Mucosa of rectum (tissue), 2 donors: ENCODE results near the gene GPR183.

Experiments
- H3K27ac ChIP-seq, 2 donors: one replicate each; pipeline ENCODE4 v1.7.0; 2013; ENCODE audit warnings: inconsistent platforms in 2 of 2, low read depth in 2 of 2, low read length in 2 of 2
- H3K27me3 ChIP-seq, 2 donors: one replicate each; pipeline ENCODE4 v1.7.0; 2013; ENCODE audit warnings: low read length in 2 of 2; ENCODE audit not compliant: control insufficient read depth in 2 of 2, insufficient read depth in 2 of 2
- H3K36me3 ChIP-seq, 2 donors: one replicate each; pipeline ENCODE4 v1.7.0; 2013; ENCODE audit warnings: low read length in 2 of 2; ENCODE audit not compliant: control insufficient read depth in 2 of 2, insufficient read depth in 2 of 2
- H3K4me1 ChIP-seq, 2 donors: one replicate each; pipeline ENCODE4 v1.7.0; 2013; ENCODE audit warnings: low read length in 2 of 2, mild to moderate bottlenecking in 1 of 2; ENCODE audit not compliant: control insufficient read depth in 2 of 2, insufficient read depth in 2 of 2
- H3K4me3 ChIP-seq, 2 donors: one replicate each; pipeline ENCODE4 v1.7.0; 2013; ENCODE audit warnings: low read length in 2 of 2
- H3K9ac ChIP-seq, 2 donors: one replicate each; pipeline ENCODE4 v1.7.0; 2013; ENCODE audit warnings: low read length in 2 of 2, low read depth in 1 of 2, mild to moderate bottlenecking in 1 of 2
- H3K9me3 ChIP-seq, 2 donors: one replicate each; pipeline ENCODE4 v1.7.0; 2013; ENCODE audit warnings: low read length in 2 of 2; ENCODE audit not compliant: control insufficient read depth in 2 of 2
- donor health status: healthy.
- donor health status: Normal muscosa, but diverticular disease.

The GPR183 gene

GRCh38 chr13:99305566-99305965, 1.6 kb downstream of the GPR183 start:
- H3K27ac ChIP-seq, result peak overlapping the region; percentile 76 to 77
- peak overlapping the region; percentile 19 to 46 for H3K9ac ChIP-seq
- peak overlapping the region; percentile 52 to 62 for H3K4me3 ChIP-seq
- no peaks in the 10 kb centered on the region for H3K9me3 ChIP-seq
- H3K36me3 ChIP-seq, result peaks cover 5 to 7% of the 10 kb centered on the region in 2 donors
- H3K4me1 ChIP-seq, result peaks cover 0 to 8% of the 10 kb centered on the region in 2 donors
- H3K27me3 ChIP-seq, result no peaks in the 10 kb centered on the region

GRCh38 chr13:99305158-99305557, 2.0 kb downstream of the GPR183 start:
- Histone ChIP-seq H3K36me3 (peaks cover 5 to 7% of the 10 kb centered on the region in 2 donors), H3K9ac (peak overlapping the region; percentile 46 to 66), H3K4me1 (peaks cover 0 to 8% of the 10 kb centered on the region in 2 donors), H3K27ac (peak overlapping the region; percentile 76 to 77), H3K9me3 (no peaks in the 10 kb centered on the region), H3K27me3 (no peaks in the 10 kb centered on the region), H3K4me3 (peak overlapping the region in 1 of 2 donors; percentile 62)

- H3K27ac ChIP-seq, result peak overlapping the region; percentile 76 to 77
- H3K27me3 ChIP-seq, result no peaks in the 10 kb centered on the region
- H3K4me3 ChIP-seq, result peak overlapping the region; percentile 38 to 62
- no peaks in the 10 kb centered on the region for H3K9me3 ChIP-seq
- peak overlapping the region; percentile 46 to 66 for H3K9ac ChIP-seq
- H3K36me3 ChIP-seq, result peaks cover 5 to 7% of the 10 kb centered on the region in 2 donors
- peaks cover 0 to 13% of the 10 kb centered on the region in 2 donors for H3K4me1 ChIP-seq
Measured at GRCh38 chr13:99304541-99304940, 2.7 kb downstream of the GPR183 start.

GRCh38 chr13:99303863-99304521, 3.2 kb downstream of the GPR183 start:
- Histone ChIP-seq H3K9me3 (no peaks in the 10 kb centered on the region), H3K4me3 (peak overlapping the region; percentile 30 to 62), H3K27ac (peak overlapping the region; percentile 76 to 77), H3K9ac (peak overlapping the region; percentile 46 to 66), H3K36me3 (peaks cover 5 to 7% of the 10 kb centered on the region in 2 donors), H3K27me3 (no peaks in the 10 kb centered on the region), H3K4me1 (peaks cover 0 to 13% of the 10 kb centered on the region in 2 donors)

- H3K4me1 ChIP-seq, result peaks cover 0 to 10% of the 10 kb centered on the region in 2 donors
- H3K27ac ChIP-seq, result peak overlapping the region; percentile 30 to 77
- peak overlapping the region in 1 of 2 donors; percentile 66 for H3K9ac ChIP-seq
- peak overlapping the region in 1 of 2 donors; percentile 62 for H3K4me3 ChIP-seq
- no peaks in the 10 kb centered on the region for H3K27me3 ChIP-seq
- no peaks in the 10 kb centered on the region for H3K9me3 ChIP-seq
- H3K36me3 ChIP-seq, result peaks cover 0 to 5% of the 10 kb centered on the region in 2 donors
Measured at GRCh38 chr13:99302637-99303505, 4.3 kb downstream of the GPR183 start.

GRCh38 chr13:99301913-99302636, 5.1 kb downstream of the GPR183 start:
- peak overlapping the region; percentile 30 to 77 for H3K27ac ChIP-seq
- no peak overlapping the region for H3K9ac ChIP-seq
- H3K36me3 ChIP-seq, result peaks cover 0 to 5% of the 10 kb centered on the region in 2 donors
- no peaks in the 10 kb centered on the region for H3K27me3 ChIP-seq
- peaks cover 0 to 8% of the 10 kb centered on the region in 2 donors for H3K4me1 ChIP-seq
- no peak overlapping the region for H3K4me3 ChIP-seq
- H3K9me3 ChIP-seq, result no peaks in the 10 kb centered on the region

GRCh38 chr13:99301056-99301838, 6.0 kb downstream of the GPR183 start:
- H3K4me1 ChIP-seq, result peaks cover 0 to 8% of the 10 kb centered on the region in 2 donors
- no peaks in the 10 kb centered on the region for H3K9me3 ChIP-seq
- no peaks in the 10 kb centered on the region for H3K27me3 ChIP-seq
- peaks cover 0 to 5% of the 10 kb centered on the region in 2 donors for H3K36me3 ChIP-seq
- H3K9ac ChIP-seq, result peak overlapping the region; percentile 8 to 14
- peak overlapping the region; percentile 32 to 77 for H3K27ac ChIP-seq
- H3K4me3 ChIP-seq, result no peak overlapping the region

- no peaks in the 10 kb centered on the region for H3K9me3 ChIP-seq
- H3K4me1 ChIP-seq, result peaks cover 0 to 8% of the 10 kb centered on the region in 2 donors
- no peaks in the 10 kb centered on the region for H3K27me3 ChIP-seq
- no peak overlapping the region for H3K9ac ChIP-seq
- H3K27ac ChIP-seq, result peak overlapping the region in 1 of 2 donors; percentile 44
- no peak overlapping the region for H3K4me3 ChIP-seq
- peaks cover 0 to 7% of the 10 kb centered on the region in 2 donors for H3K36me3 ChIP-seq
Measured at GRCh38 chr13:99299920-99300341, 7.3 kb downstream of the GPR183 start.

- peaks cover 0 to 4% of the 10 kb centered on the region in 2 donors for H3K36me3 ChIP-seq
- H3K9me3 ChIP-seq, result no peaks in the 10 kb centered on the region
- H3K9ac ChIP-seq, result no peak overlapping the region
- peaks cover under 1 to 9% of the 10 kb centered on the region in 2 donors for H3K4me1 ChIP-seq
- no peaks in the 10 kb centered on the region for H3K27me3 ChIP-seq
- H3K4me3 ChIP-seq, result no peak overlapping the region
- H3K27ac ChIP-seq, result peak overlapping the region in 1 of 2 donors; percentile 44
Measured at GRCh38 chr13:99299256-99299919, 7.8 kb downstream of the GPR183 start.
